ENCODE measurements around the gene ATRIP.

DNA sequence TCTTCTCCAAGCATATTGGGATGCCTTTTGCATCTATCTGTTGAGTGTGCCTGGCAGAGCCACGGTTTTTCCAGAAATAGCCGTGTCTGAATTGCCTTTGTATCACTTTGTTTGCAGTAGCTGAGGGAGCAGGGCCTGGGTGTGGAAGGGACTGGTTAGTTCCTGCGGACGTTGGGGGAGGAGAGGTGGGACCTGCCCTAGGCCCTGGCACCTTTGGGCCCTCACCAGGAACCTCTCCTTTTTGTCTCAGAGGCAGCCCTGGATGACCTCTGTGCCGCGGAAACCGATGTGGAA, 18.6 kb downstream of the ATRIP start:
- TF ChIP-seq, protein P1, sequence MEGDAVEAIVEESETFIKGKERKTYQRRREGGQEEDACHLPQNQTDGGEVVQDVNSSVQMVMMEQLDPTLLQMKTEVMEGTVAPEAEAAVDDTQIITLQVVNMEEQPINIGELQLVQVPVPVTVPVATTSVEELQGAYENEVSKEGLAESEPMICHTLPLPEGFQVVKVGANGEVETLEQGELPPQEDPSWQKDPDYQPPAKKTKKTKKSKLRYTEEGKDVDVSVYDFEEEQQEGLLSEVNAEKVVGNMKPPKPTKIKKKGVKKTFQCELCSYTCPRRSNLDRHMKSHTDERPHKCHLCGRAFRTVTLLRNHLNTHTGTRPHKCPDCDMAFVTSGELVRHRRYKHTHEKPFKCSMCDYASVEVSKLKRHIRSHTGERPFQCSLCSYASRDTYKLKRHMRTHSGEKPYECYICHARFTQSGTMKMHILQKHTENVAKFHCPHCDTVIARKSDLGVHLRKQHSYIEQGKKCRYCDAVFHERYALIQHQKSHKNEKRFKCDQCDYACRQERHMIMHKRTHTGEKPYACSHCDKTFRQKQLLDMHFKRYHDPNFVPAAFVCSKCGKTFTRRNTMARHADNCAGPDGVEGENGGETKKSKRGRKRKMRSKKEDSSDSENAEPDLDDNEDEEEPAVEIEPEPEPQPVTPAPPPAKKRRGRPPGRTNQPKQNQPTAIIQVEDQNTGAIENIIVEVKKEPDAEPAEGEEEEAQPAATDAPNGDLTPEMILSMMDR (IDR thresholded peaks at IDR 0.05; ENCODE audit: low read length): no peak
- no peak for TF ChIP-seq EZH2phosphoT487 (IDR thresholded peaks at IDR 0.05; ENCODE audit: low read length)

All from MM.1S (cell line).